HG02759 (cell line): ENCODE data around the gene MALAT1.
"Not testable (repeated sequence)": the region's sequence is repeated elsewhere in the genome, so short reads cannot be mapped to it uniquely, and the experiment has no call there.

ENCODE experiments used
- ATAC-seq: cut with Tn5 transposase; IDR thresholded peaks from one replicate; pipeline ENCODE4 v1.9.1; 2021; ENCODE audit warnings: mild to moderate bottlenecking, moderate library complexity; ENCODE audit not compliant: unreplicated experiment

The MALAT1 gene

GRCh38 chr11:65498977-65499712 is at the start of gene MALAT1:
Gene MALAT1 (plus strand): TSS chr11:65499045.
- peak; percentile 27 for ATAC-seq

GRCh38 chr11:65451301-65451700 is 47.5 kb upstream of the MALAT1 start:
- not testable (repeated sequence) for ATAC-seq

GRCh38 chr11:65452259-65452658 is 46.6 kb upstream of the MALAT1 start:
- not testable (repeated sequence) for ATAC-seq

- ATAC-seq = no peak
These were observed 45.9 kb upstream of the MALAT1 start for GRCh38 chr11:65452806-65453490.

GRCh38 chr11:65454311-65454695 is 44.5 kb upstream of the MALAT1 start:
- ATAC-seq = no peak

GRCh38 chr11:65454696-65455456 is 44.0 kb upstream of the MALAT1 start:
- peak; percentile 93 for ATAC-seq

- no peak for ATAC-seq
These were observed 42.4 kb upstream of the MALAT1 start for GRCh38 chr11:65456418-65456817.

GRCh38 chr11:65459552-65459951 is 39.3 kb upstream of the MALAT1 start:
- no peak for ATAC-seq

GRCh38 chr11:65465471-65465870 is 33.4 kb upstream of the MALAT1 start:
- ATAC-seq = not testable (repeated sequence)

GRCh38 chr11:65467306-65467705 is 31.5 kb upstream of the MALAT1 start:
- ATAC-seq = not testable (repeated sequence)

- no peak for ATAC-seq
These were observed 29.9 kb upstream of the MALAT1 start for GRCh38 chr11:65468874-65469333.

- no peak for ATAC-seq
These were observed 28.3 kb upstream of the MALAT1 start for GRCh38 chr11:65470433-65471049.

GRCh38 chr11:65471447-65471891 is 27.4 kb upstream of the MALAT1 start:
- ATAC-seq = no peak

- ATAC-seq = not testable (repeated sequence)
These were observed 26.1 kb upstream of the MALAT1 start for GRCh38 chr11:65472588-65473277.

- ATAC-seq = no peak
These were observed 25.5 kb upstream of the MALAT1 start for GRCh38 chr11:65473278-65473860.

GRCh38 chr11:65474864-65475263 is 24.0 kb upstream of the MALAT1 start:
- ATAC-seq = no peak

GRCh38 chr11:65476632-65477148 is 22.2 kb upstream of the MALAT1 start:
- no peak for ATAC-seq

GRCh38 chr11:65477149-65477965 is 21.5 kb upstream of the MALAT1 start:
- ATAC-seq = peak; percentile 90
